Measurements from ENCODE around the gene MYO18A.

DNA sequence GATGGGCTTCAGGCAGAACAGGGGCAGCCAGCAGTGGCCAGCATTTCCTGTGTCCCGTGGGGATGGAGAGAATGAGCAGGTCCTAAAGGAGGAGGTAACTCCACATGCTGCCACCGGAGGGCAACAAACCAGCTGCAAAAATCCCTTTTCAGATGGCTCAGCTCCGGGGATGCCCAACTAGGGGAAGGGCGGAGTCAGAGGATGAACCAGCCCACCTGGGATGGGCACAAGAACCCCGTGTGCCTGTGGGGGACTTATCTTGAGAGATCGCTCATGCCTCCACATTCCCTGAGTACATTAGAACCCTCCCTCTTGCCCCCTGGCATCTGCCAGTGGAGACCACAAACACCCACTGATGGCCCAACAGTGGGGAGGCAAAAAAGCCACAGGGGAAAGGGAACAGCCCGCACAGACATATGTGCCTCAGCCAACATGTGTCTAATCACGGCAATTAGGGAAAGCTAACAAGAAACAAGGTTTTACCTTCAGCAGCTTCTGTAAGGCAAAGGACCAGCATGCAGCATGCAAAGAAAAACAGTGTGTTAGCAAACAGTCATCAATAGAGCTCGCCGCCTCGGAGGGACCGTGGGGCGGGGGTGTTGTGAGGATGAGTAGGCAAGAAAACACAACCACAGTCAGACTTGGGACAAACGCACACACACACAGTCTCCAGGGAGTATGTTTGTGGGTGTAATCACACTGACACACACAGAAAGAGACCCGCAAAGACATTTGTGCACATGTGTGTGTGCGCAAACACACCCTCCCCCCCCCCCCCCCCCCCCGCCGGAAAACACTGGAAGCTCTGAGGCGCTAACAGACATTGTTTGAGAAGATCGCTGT lies 64.0 kb downstream of the MYO18A start:
- no peak for TF ChIP-seq POLR2A (IDR thresholded peaks at IDR 0.05)
- peak in 1 of 3 donors; percentile 10 for TF ChIP-seq CTCF (IDR thresholded peaks at IDR 0.05)
- no peak for TF ChIP-seq POLR2AphosphoS5 (IDR thresholded peaks at IDR 0.05)

All from breast epithelium (tissue), 3 donors.